Stimulated activated effector memory CD8-positive, alpha-beta T cell treated with anti-CD3 and anti-CD28 coated beads, Interleukin-12 subunit alpha, Interleukin-12 subunit beta, amount 100 ng/mL, for 72 hours (primary cell): ENCODE results near the gene HDLBP.
"Not testable (repeated sequence)": the region's sequence is repeated elsewhere in the genome, so short reads cannot be mapped to it uniquely, and the experiment has no call there.

Experiments
- ATAC-seq: fragments of 150-1000 bp; cut with Tn5 transposase; 2 replicates; pipeline ENCODE4 v1.10.0; 2021
- DNase-seq, 2 donors: peaks; one replicate each; pipeline ENCODE4 v3.0.0; 2021 to 2022; ENCODE audit warnings: low spot score in 2 of 2
- H3K27ac Mint-ChIP-seq: one replicate; pipeline ENCODE4 v1.8.0; 2022; ENCODE audit warnings: mild to moderate bottlenecking, mixed read lengths
- H3K36me3 Mint-ChIP-seq: one replicate; pipeline ENCODE4 v1.8.0; 2022; ENCODE audit warnings: mild to moderate bottlenecking, mixed read lengths
- H3K4me1 Mint-ChIP-seq: one replicate; pipeline ENCODE4 v1.8.0; 2022; ENCODE audit warnings: mixed read lengths
- H3K4me3 Mint-ChIP-seq: one replicate; pipeline ENCODE4 v1.8.0; 2022; ENCODE audit warnings: mild to moderate bottlenecking, mixed read lengths
- H3K9me3 Mint-ChIP-seq: one replicate; pipeline ENCODE4 v1.8.0; 2022; ENCODE audit warnings: mixed read lengths

HDLBP gene

GRCh38 chr2:241350530-241350877 is 35.0 kb upstream of the HDLBP start:
- no peak for ATAC-seq
- Mint-ChIP-seq H3K36me3 (peaks cover 98% of the 10 kb centered on the region), H3K27ac (peak overlapping the region; percentile 77), H3K9me3 (no peaks in the 10 kb centered on the region), H3K4me3 (no peak overlapping the region), H3K4me1 (peaks cover 12% of the 10 kb centered on the region)
- peak in 1 of 2 donors; percentile 43 for DNase-seq

GRCh38 chr2:241349941-241350340 is 34.5 kb upstream of the HDLBP start:
- Mint-ChIP-seq H3K27ac (peak overlapping the region; percentile 78), H3K36me3 (peaks cover 100% of the 10 kb centered on the region), H3K4me3 (no peak overlapping the region), H3K4me1 (peaks cover 11% of the 10 kb centered on the region), H3K9me3 (no peaks in the 10 kb centered on the region)
- DNase-seq (no peak), ATAC-seq (no peak)

- peaks cover 12% of the 10 kb centered on the region for H3K4me1 Mint-ChIP-seq
- H3K4me3 Mint-ChIP-seq: no peak overlapping the region
- no peak overlapping the region for H3K27ac Mint-ChIP-seq
- H3K36me3 Mint-ChIP-seq: peaks cover 100% of the 10 kb centered on the region
- DNase-seq (peak in 1 of 2 donors; percentile 8), ATAC-seq (no peak)
- H3K9me3 Mint-ChIP-seq: no peaks in the 10 kb centered on the region
Measured at GRCh38 chr2:241344925-241345651, 29.6 kb upstream of the HDLBP start.

- no peaks in the 10 kb centered on the region for H3K9me3 Mint-ChIP-seq
- no peak overlapping the region for H3K4me3 Mint-ChIP-seq
- H3K36me3 Mint-ChIP-seq: peaks cover 98% of the 10 kb centered on the region
- H3K4me1 Mint-ChIP-seq: peaks cover 30% of the 10 kb centered on the region
- ATAC-seq: no peak
- peak overlapping the region; percentile 32 for H3K27ac Mint-ChIP-seq
- no peak for DNase-seq
Measured at GRCh38 chr2:241340631-241341163, 25.2 kb upstream of the HDLBP start.

- peaks cover 33% of the 10 kb centered on the region for H3K4me1 Mint-ChIP-seq
- H3K9me3 Mint-ChIP-seq: no peaks in the 10 kb centered on the region
- no peak overlapping the region for H3K27ac Mint-ChIP-seq
- DNase-seq (no peak), ATAC-seq (no peak)
- no peak overlapping the region for H3K4me3 Mint-ChIP-seq
- peaks cover 98% of the 10 kb centered on the region for H3K36me3 Mint-ChIP-seq
Measured at GRCh38 chr2:241339839-241340630, 24.6 kb upstream of the HDLBP start.

GRCh38 chr2:241334813-241335212 is 19.3 kb upstream of the HDLBP start:
- ATAC-seq (no peak), DNase-seq (no peak)
- peaks cover 31% of the 10 kb centered on the region for H3K4me1 Mint-ChIP-seq
- no peak overlapping the region for H3K27ac Mint-ChIP-seq
- H3K36me3 Mint-ChIP-seq: peaks cover 93% of the 10 kb centered on the region
- H3K4me3 Mint-ChIP-seq: no peak overlapping the region
- no peaks in the 10 kb centered on the region for H3K9me3 Mint-ChIP-seq

- ATAC-seq: no peak
- peaks cover 24% of the 10 kb centered on the region for H3K4me1 Mint-ChIP-seq
- H3K36me3 Mint-ChIP-seq: peaks cover 94% of the 10 kb centered on the region
- no peak for DNase-seq
- no peak overlapping the region for H3K27ac Mint-ChIP-seq
- H3K4me3 Mint-ChIP-seq: no peak overlapping the region
- no peaks in the 10 kb centered on the region for H3K9me3 Mint-ChIP-seq
Measured at GRCh38 chr2:241330616-241330981, 15.1 kb upstream of the HDLBP start.

GRCh38 chr2:241329669-241330615 is 14.5 kb upstream of the HDLBP start:
- Mint-ChIP-seq H3K4me3 (no peak overlapping the region), H3K27ac (no peak overlapping the region), H3K36me3 (peaks cover 94% of the 10 kb centered on the region), H3K9me3 (no peaks in the 10 kb centered on the region), H3K4me1 (peaks cover 27% of the 10 kb centered on the region)
- ATAC-seq (no peak), DNase-seq (no peak)

- no peak for ATAC-seq
- DNase-seq: no peak
- Mint-ChIP-seq H3K4me3 (no peak overlapping the region), H3K36me3 (peaks cover 97% of the 10 kb centered on the region), H3K4me1 (peaks cover 42% of the 10 kb centered on the region), H3K9me3 (no peaks in the 10 kb centered on the region), H3K27ac (no peak overlapping the region)
Measured at GRCh38 chr2:241325257-241325656, 9.8 kb upstream of the HDLBP start.

- DNase-seq: no peak
- Mint-ChIP-seq H3K27ac (no peak overlapping the region), H3K4me3 (no peak overlapping the region), H3K9me3 (no peaks in the 10 kb centered on the region), H3K36me3 (peaks cover 97% of the 10 kb centered on the region), H3K4me1 (peaks cover 47% of the 10 kb centered on the region)
- ATAC-seq: no peak
Measured at GRCh38 chr2:241324775-241325174, 9.3 kb upstream of the HDLBP start.

GRCh38 chr2:241323778-241324177 is 8.3 kb upstream of the HDLBP start:
- Mint-ChIP-seq H3K9me3 (no peaks in the 10 kb centered on the region), H3K4me3 (no peak overlapping the region), H3K36me3 (peaks cover 97% of the 10 kb centered on the region), H3K27ac (peak overlapping the region; percentile 53), H3K4me1 (peaks cover 54% of the 10 kb centered on the region)
- peak; percentile 64 for ATAC-seq
- DNase-seq: no peak

- DNase-seq (no peak), ATAC-seq (no peak)
- Mint-ChIP-seq H3K36me3 (peaks cover 97% of the 10 kb centered on the region), H3K4me3 (no peak overlapping the region), H3K4me1 (peaks cover 64% of the 10 kb centered on the region), H3K9me3 (no peaks in the 10 kb centered on the region), H3K27ac (no peak overlapping the region)
Measured at GRCh38 chr2:241321886-241322285, 6.4 kb upstream of the HDLBP start.

- ATAC-seq: no peak
- H3K36me3 Mint-ChIP-seq: peaks cover 98% of the 10 kb centered on the region
- DNase-seq: no peak
- no peaks in the 10 kb centered on the region for H3K9me3 Mint-ChIP-seq
- peaks cover 68% of the 10 kb centered on the region for H3K4me1 Mint-ChIP-seq
- peak overlapping the region; percentile 95 for H3K4me3 Mint-ChIP-seq
- H3K27ac Mint-ChIP-seq: peak overlapping the region; percentile 58
Measured at GRCh38 chr2:241321033-241321432, 5.6 kb upstream of the HDLBP start.

- DNase-seq (no peak), ATAC-seq (no peak)
- Mint-ChIP-seq H3K27ac (peak overlapping the region; percentile 58), H3K4me3 (peak overlapping the region; percentile 95), H3K36me3 (peaks cover 98% of the 10 kb centered on the region), H3K9me3 (no peaks in the 10 kb centered on the region), H3K4me1 (peaks cover 67% of the 10 kb centered on the region)
Measured at GRCh38 chr2:241320394-241320793, 4.9 kb upstream of the HDLBP start.

- not testable (repeated sequence) for H3K9me3 Mint-ChIP-seq, H3K27ac Mint-ChIP-seq, DNase-seq, ATAC-seq
- H3K4me1 Mint-ChIP-seq: peaks cover 59% of the 10 kb centered on the region
- H3K4me3 Mint-ChIP-seq: peak overlapping the region; percentile 95
- peaks cover 87% of the 10 kb centered on the region for H3K36me3 Mint-ChIP-seq
Measured at GRCh38 chr2:241318830-241319229, 3.4 kb upstream of the HDLBP start.
